ENCODE results near the gene SUSD2.

DNA sequence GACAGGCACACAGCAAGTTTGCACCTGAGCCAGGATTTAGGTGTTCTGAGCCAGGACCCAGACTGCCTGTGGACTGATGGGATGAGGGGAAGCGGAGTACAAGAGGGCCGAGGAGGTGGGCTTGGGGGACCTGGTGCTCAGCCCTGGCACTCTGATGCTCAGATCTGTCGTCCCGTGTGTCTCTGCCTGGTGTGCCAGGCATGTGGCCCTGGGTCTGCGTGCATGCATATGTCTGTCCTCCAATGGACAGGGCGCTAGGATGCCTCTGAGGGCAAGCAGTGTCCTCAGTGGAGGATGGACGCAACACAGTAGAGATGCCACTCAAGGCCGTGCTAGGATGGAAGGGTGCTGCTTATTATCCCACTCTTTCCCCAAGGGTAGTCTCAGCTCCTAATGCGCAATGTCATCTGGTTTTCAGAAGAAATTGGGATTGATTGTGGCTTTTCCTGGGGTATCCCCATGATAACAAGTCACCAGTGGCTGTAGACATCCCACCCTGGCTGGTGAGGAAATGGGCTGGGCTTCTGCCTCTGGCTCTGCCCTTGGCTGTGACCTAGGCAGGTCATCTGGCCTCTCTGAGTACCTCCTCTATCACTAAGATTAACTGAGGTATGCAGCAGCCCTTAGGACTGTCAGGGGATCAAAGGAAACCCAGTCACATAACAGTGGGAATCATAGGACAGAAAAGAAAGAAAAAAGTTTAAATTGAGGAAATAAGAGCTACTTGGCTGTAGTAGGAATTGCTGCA, 35.7 kb upstream of the SUSD2 start:
- TF ChIP-seq, protein P1, sequence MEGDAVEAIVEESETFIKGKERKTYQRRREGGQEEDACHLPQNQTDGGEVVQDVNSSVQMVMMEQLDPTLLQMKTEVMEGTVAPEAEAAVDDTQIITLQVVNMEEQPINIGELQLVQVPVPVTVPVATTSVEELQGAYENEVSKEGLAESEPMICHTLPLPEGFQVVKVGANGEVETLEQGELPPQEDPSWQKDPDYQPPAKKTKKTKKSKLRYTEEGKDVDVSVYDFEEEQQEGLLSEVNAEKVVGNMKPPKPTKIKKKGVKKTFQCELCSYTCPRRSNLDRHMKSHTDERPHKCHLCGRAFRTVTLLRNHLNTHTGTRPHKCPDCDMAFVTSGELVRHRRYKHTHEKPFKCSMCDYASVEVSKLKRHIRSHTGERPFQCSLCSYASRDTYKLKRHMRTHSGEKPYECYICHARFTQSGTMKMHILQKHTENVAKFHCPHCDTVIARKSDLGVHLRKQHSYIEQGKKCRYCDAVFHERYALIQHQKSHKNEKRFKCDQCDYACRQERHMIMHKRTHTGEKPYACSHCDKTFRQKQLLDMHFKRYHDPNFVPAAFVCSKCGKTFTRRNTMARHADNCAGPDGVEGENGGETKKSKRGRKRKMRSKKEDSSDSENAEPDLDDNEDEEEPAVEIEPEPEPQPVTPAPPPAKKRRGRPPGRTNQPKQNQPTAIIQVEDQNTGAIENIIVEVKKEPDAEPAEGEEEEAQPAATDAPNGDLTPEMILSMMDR (IDR thresholded peaks at IDR 0.05) = no peak
- no peak for TF ChIP-seq ZFX (IDR thresholded peaks at IDR 0.05; ENCODE audit: borderline replicate concordance)
